NCI-H2227 (cell line): Measurements from ENCODE around the gene TRIOBP.

ENCODE experiments used
- DNase-seq: peaks from one replicate; lab custom pipeline; 2025; ENCODE audit not compliant: unreplicated experiment; lab: John Stamatoyannopoulos, UW

Gene TRIOBP

GRCh38 chr22:37818409-37819104 is 121.7 kb downstream of the TRIOBP start:
- no peak for DNase-seq

- no peak for DNase-seq
Observed at GRCh38 chr22:37819105-37819433, 122.2 kb downstream of the TRIOBP start.

- DNase-seq: no peak
Observed at GRCh38 chr22:37820350-37820749, 123.5 kb downstream of the TRIOBP start.

- DNase-seq: peak; percentile 10
Observed at GRCh38 chr22:37822079-37822833, 125.4 kb downstream of the TRIOBP start.

GRCh38 chr22:37823134-37823985 is 126.5 kb downstream of the TRIOBP start, which contains the start of gene GALR3:
TSS of gene GALR3 (plus strand) at chr22:37823382. CDS start at chr22:37823407, 25 bp downstream.
- DNase-seq: no peak

- DNase-seq: no peak
Observed at GRCh38 chr22:37824674-37825641, 128.1 kb downstream of the TRIOBP start.
